Kidney capillary endothelial cell (primary cell): Measurements from ENCODE around the gene MTRF1.
A peak's percentile ranks its signal among the peaks of the same experiment; 100 is the strongest.
"Not testable (repeated sequence)": the region's sequence is repeated elsewhere in the genome, so short reads cannot be mapped to it uniquely, and the experiment has no call there.

Source experiments
- DNase-seq: peaks from one replicate; pipeline ENCODE4 v3.0.0-alpha.2; 2018; ENCODE audit warnings: low spot score

Gene MTRF1

DNA sequence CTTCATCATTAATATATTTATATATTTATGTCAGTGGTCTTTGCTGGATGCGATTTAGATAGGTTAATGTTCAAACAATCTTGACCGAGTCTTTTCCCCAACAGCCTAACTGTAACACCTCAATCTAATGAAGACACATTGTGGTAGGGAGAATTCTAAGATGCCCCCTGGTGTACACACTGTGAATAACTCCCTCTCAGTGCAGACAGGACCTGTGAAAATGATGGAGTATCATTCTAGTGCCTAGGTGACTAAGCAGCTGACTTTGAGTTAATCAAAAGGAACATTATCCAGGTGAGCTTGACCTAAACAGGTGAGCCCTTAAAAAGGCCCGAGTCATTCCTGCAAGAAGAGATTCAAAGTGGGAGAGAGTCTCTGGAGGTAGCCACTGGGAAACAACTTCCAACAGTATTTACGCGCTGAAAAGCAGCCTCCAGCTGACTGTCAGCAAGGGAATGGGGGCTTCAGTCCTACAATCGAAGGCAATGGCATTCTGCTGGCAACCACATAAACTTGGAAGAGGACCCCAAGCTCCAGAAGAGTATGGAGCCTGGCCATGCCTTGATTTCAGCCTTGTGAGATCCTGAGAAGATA, 41.0 kb downstream of the MTRF1 start:
- peak; percentile 48 for DNase-seq

DNA sequence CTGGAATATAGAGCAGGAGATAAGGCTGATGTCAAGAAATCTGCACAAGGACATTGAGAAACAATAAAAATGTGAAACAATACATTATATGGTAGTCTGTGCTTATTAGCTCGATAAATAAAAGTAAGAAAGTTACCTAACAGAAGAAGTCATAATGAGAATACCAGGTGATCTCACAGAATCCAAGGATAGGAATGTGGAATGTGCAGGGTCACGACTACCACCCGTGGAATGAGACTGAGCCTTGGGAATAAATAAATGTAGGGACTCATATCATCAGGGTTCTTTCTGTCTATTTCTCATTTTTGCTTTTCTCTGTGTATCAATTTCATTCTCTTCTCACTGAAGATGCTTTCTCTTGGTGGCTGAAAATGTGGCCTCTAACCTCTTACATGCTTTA, 43.0 kb downstream of the MTRF1 start:
- no peak for DNase-seq

GRCh38 chr13:41216160-41216559, 47.2 kb downstream of the MTRF1 start:
- peak; percentile 33 for DNase-seq

GRCh38 chr13:41213919-41214318, 49.5 kb downstream of the MTRF1 start:
- no peak for DNase-seq

- DNase-seq: no peak
Measured at GRCh38 chr13:41213316-41213715, 50.1 kb downstream of the MTRF1 start.

GRCh38 chr13:41212881-41213280, 50.5 kb downstream of the MTRF1 start:
- DNase-seq: no peak

- no peak for DNase-seq
Measured at GRCh38 chr13:41211062-41211461, 52.3 kb downstream of the MTRF1 start.

- no peak for DNase-seq
Measured at GRCh38 chr13:41206467-41206866, 56.9 kb downstream of the MTRF1 start.

- no peak for DNase-seq
Measured at GRCh38 chr13:41203810-41204209, 59.6 kb downstream of the MTRF1 start.

GRCh38 chr13:41200126-41200525, 63.2 kb downstream of the MTRF1 start:
- DNase-seq: no peak

DNA sequence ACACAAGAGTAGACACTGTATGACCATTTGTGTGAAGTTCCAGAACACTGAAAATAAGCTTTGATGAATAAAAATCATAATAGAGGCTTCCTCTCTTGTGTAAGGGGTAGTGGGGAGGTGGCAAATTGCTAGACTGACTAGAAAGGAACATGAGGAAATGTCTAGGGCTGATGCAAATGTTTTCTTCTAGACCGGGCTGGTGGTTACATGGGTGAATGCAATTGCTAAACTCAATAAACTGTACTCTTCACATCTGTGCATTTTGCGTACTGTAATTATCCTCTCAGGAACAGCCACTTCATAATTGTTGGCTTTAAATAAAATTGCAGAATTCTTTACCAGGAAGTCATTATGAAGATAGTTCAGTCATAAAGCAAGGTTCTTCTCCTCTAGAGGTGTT, 63.9 kb downstream of the MTRF1 start:
- no peak for DNase-seq

GRCh38 chr13:41199079-41199478, 64.3 kb downstream of the MTRF1 start:
- no peak for DNase-seq

DNA sequence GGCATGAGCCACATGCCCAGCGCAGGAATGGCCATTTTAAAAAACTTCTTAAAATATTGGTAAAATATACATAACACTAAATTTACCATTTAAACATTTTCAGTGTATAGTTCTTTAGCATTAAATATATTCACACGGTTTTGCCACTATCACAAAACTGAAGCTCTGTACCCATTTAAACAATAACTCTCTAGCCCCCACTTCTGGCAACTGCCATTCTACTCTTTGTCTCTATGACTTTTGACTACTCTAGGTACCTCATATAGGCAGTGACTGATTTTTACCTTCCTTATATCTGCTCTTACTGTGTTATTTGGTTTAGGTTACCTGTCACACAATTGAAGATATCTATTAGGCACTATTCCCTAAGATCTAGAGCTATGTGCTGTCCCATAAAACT, 66.8 kb downstream of the MTRF1 start:
- DNase-seq: no peak

DNA sequence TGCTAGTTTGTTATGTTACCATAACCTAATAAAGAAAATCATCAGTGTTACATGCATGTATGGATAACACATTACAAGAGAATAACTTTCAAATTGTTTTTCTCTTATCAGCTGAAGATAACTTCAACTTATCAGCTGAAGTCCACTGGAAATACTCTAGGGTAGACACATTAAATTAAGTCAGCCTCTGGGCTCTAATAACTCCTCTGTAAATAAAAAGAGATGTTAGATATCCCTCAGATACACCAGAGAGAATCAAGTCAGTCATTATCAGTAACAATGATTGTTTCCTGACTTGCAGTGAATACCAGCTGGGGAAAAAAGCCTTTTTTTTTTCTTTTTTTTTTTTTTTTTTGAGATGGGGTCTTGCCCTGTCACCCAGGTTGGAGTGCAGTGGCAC, 67.4 kb downstream of the MTRF1 start:
- DNase-seq: no peak

- peak; percentile 91 for DNase-seq
Measured at GRCh38 chr13:41193919-41194824, 69.2 kb downstream of the MTRF1 start, which contains the start of gene KBTBD7. Gene KBTBD7, minus strand, starts transcription at chr13:41194569. Its CDS starts 312 bp downstream, at chr13:41194257.

GRCh38 chr13:41193469-41193868, 69.9 kb downstream of the MTRF1 start:
- DNase-seq: no peak

GRCh38 chr13:41188584-41188983, 74.8 kb downstream of the MTRF1 start:
- DNase-seq: no peak

GRCh38 chr13:41186481-41186880, 76.9 kb downstream of the MTRF1 start:
- no peak for DNase-seq

- DNase-seq: no peak
Measured at GRCh38 chr13:41182231-41182630, 81.1 kb downstream of the MTRF1 start.

GRCh38 chr13:41179593-41180250, 83.7 kb downstream of the MTRF1 start:
- no peak for DNase-seq

DNA sequence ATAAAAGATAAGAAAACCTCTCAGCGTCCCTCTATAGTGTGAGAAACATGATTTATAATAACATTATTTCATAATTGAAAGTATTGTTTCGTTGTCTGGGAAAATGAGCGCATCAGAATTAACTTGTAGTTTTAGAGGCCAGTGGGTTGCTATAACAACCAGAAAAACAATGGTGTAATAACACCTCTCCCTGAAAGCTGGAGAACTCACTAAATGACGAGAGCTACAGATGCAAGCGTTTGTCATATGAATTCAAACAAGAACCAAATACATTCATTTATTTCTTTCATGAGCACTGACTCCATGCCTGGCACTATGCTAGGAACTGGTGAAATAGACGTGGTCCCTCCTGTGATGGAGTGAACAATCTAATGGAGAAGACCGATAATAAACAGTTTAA, 85.3 kb downstream of the MTRF1 start:
- DNase-seq: no peak

DNA sequence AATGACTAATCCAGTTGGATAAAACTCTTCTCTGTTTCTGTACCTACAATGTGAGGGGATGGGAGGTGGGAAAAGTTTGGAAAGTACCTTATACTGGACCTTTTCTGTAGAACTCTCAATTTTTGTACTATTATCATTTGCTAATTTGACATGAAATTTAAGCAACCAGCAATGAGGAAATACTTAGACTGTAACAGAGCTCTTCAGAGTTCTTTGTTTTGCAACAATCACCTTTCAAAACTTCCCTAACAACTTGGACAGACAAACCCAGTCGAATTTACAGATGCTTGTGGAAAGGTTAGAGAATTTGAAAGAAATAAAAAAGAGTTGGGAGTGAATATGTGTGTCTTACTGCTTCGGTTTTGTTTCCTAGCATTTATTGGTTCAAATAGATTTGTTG, 85.8 kb downstream of the MTRF1 start:
- no peak for DNase-seq

DNA sequence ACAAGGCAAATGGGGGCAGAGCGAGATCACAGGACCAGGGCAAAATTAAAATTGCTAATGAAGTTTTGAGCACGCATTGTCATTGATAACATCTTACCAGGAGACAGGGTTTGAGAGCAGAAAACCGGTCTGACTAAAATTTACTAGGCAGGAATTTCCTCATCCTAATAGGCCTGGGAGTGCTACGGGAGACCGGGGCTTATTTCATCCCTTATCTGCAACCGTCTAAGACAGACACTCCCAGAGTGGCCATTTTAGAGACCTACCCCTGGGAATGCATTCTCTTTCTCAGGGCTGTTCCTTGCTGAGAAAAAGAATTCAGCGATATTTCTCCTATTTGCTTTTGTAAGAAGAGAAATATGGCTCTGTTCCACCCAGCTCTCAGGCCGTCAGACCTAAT, 87.8 kb downstream of the MTRF1 start:
- DNase-seq: not testable (repeated sequence)
